ENCODE data around the gene TMSB15C. TPM values are rescaled to one million over a fixed set of nuclear protein-coding genes. Genes with fewer than 3 reads are reported as not detected.

The TMSB15C gene
- total RNA-seq, 1 experiment from 2014 or later = not detected

GRCh38 chrX:104084534-104085277 is 8.7 kb upstream of the TMSB15C start:
- Histone ChIP-seq H2AFZ (ENCODE audit: low read depth, low read length, poor library complexity, severe bottlenecking) (no peak overlapping the region), H3K4me3 (replicated peaks in 1 of 2; ENCODE audit: low read depth in 1 of 2, low read length in 2 of 2) (no peak overlapping the region), H3K4me2 (ENCODE audit: low read length) (no peak overlapping the region), H3K36me3 (ENCODE audit: control insufficient read depth in 1 of 2, insufficient read depth in 2 of 2, low read length in 2 of 2) (no peaks in the 10 kb centered on the region), H3K9me3 (ENCODE audit: control insufficient read depth in 1 of 2, insufficient read depth in 1 of 2, low read depth in 1 of 2, low read length in 2 of 2) (no peaks in the 10 kb centered on the region), H3K79me2 (ENCODE audit: insufficient read depth, low read length) (no peaks in the 10 kb centered on the region), H3K27ac (ENCODE audit: low read depth, low read length) (no peak overlapping the region), H4K20me1 (ENCODE audit: insufficient read depth) (no peaks in the 10 kb centered on the region), H3K9me2 (ENCODE audit: insufficient read depth) (no peaks in the 10 kb centered on the region), H3K9ac (ENCODE audit: low read length) (no peak overlapping the region), H3K27me3 (ENCODE audit: insufficient read depth, low read length) (0 out of 2 replicates have a peak, but pooled peaks cover 6% of the 10 kb centered on the region), H3K4me1 (ENCODE audit: control insufficient read depth in 1 of 2, insufficient read depth in 2 of 2, low read length in 2 of 2) (no peaks in the 10 kb centered on the region)
- ATAC-seq (no peak), DNase-seq (ENCODE audit: low read depth, low spot score) (no peak)
- BruUV-seq (replicated peaks) = no TSS peak
- TF ChIP-seq CTCF (IDR thresholded peaks at IDR 0.05 in 2 of 3, conservative IDR thresholded peaks at IDR 0.05 in 1 of 3; ENCODE audit: borderline replicate concordance in 1 of 3, insufficient read depth in 1 of 3, low read depth in 2 of 3, low read length in 2 of 3) = no peak
- no peak for TF ChIP-seq ELF1 (IDR thresholded peaks at IDR 0.05; ENCODE audit: borderline replicate concordance, low read depth)
- TF ChIP-seq POLR2A (IDR thresholded peaks at IDR 0.05; ENCODE audit: borderline replicate concordance, extremely low read depth, insufficient read depth, insufficient read length) = no peak
- no peak for TF ChIP-seq SP1 (IDR thresholded peaks at IDR 0.05; ENCODE audit: low read depth)
- TF ChIP-seq YY1 (IDR thresholded peaks at IDR 0.05; ENCODE audit: extremely low read depth, insufficient replicate concordance, low read depth, low read length) = no peak
- RAD21 ChIA-PET (ENCODE audit: low non-redundant PET in 1 of 2, low total read pairs in 2 of 2, uncharacterized antibody in 2 of 2, unreplicated experiment in 2 of 2) = no interaction called here
- CTCF ChIA-PET = no interaction called here
- POLR2A ChIA-PET = no interaction called here
- intact Hi-C loops (cut with micrococcal nuclease) = no loop called here

- Histone ChIP-seq H3K4me1 (ENCODE audit: control insufficient read depth in 1 of 2, insufficient read depth in 2 of 2, low read length in 2 of 2) (no peaks in the 10 kb centered on the region), H3K27me3 (ENCODE audit: insufficient read depth, low read length) (no peaks in the 10 kb centered on the region), H3K79me2 (ENCODE audit: insufficient read depth, low read length) (no peaks in the 10 kb centered on the region), H3K9ac (ENCODE audit: low read length) (no peak overlapping the region), H3K27ac (ENCODE audit: low read depth, low read length) (no peak overlapping the region), H3K4me3 (replicated peaks in 1 of 2; ENCODE audit: low read depth in 1 of 2, low read length in 2 of 2) (no peak overlapping the region), H3K9me3 (ENCODE audit: control insufficient read depth in 1 of 2, insufficient read depth in 1 of 2, low read depth in 1 of 2, low read length in 2 of 2) (no peaks in the 10 kb centered on the region), H2AFZ (ENCODE audit: low read depth, low read length, poor library complexity, severe bottlenecking) (no peak overlapping the region), H3K9me2 (ENCODE audit: insufficient read depth) (no peaks in the 10 kb centered on the region), H3K4me2 (ENCODE audit: low read length) (no peak overlapping the region), H4K20me1 (ENCODE audit: insufficient read depth) (no peaks in the 10 kb centered on the region), H3K36me3 (ENCODE audit: control insufficient read depth in 1 of 2, insufficient read depth in 2 of 2, low read length in 2 of 2) (no peaks in the 10 kb centered on the region)
- ChIA-PET CTCF (no interaction called here), RAD21 (ENCODE audit: low non-redundant PET in 1 of 2, low total read pairs in 2 of 2, uncharacterized antibody in 2 of 2, unreplicated experiment in 2 of 2) (no interaction called here), POLR2A (no interaction called here)
- intact Hi-C loops (cut with micrococcal nuclease) = no loop called here
- DNase-seq (ENCODE audit: low read depth, low spot score) (no peak), ATAC-seq (no peak)
- BruUV-seq (replicated peaks) = no TSS peak
- no peak for TF ChIP-seq SIN3A (IDR thresholded peaks at IDR 0.05; ENCODE audit: low read depth)
- TF ChIP-seq EGR1 (IDR thresholded peaks at IDR 0.05; ENCODE audit: low read depth) = no peak
- TF ChIP-seq ZFX (IDR thresholded peaks at IDR 0.05) = no peak
- no peak for TF ChIP-seq CTCF (IDR thresholded peaks at IDR 0.05 in 2 of 3, conservative IDR thresholded peaks at IDR 0.05 in 1 of 3; ENCODE audit: borderline replicate concordance in 1 of 3, insufficient read depth in 1 of 3, low read depth in 2 of 3, low read length in 2 of 3)
- TF ChIP-seq MAX (IDR thresholded peaks at IDR 0.05) = no peak
- no peak for TF ChIP-seq REST (IDR thresholded peaks at IDR 0.05; ENCODE audit: low read depth)
- TF ChIP-seq ATF3 (IDR thresholded peaks at IDR 0.05) = no peak
These were observed 8.0 kb upstream of the TMSB15C start for GRCh38 chrX:104084063-104084462.

Data from HCT116 (cell line).